ENCODE results near the gene PIPOX. TPM values are rescaled to one million over a fixed set of nuclear protein-coding genes. Genes with fewer than 3 reads are reported as not detected.

Gene PIPOX
- total and polyA plus RNA-seq, 2 of the 13 experiments (the other 11 are each of a cell fraction or from before 2014, with no cell fraction given): 87.3 to 154 TPM

- TF ChIP-seq CBX2 (IDR thresholded peaks at IDR 0.05; ENCODE audit: low read depth, low read length) (no peak), CBX2 (CRISPR knock-in tag; IDR thresholded peaks at IDR 0.05; ENCODE audit: low read depth) (no peak), ZNF570 (CRISPR knock-in tag; IDR thresholded peaks at IDR 0.05; ENCODE audit: borderline replicate concordance) (no peak), NFKB2 (CRISPR knock-in tag; IDR thresholded peaks at IDR 0.05; ENCODE audit: borderline replicate concordance) (peak; percentile 61; the same call in 1 of the 2 replicates), SNRNP70 (IDR thresholded peaks at IDR 0.05; ENCODE audit: low read depth, low read length) (no peak), KAT2B (IDR thresholded peaks at IDR 0.05; ENCODE audit: borderline replicate concordance, low read depth, low read length) (no peak), ZNF143 (CRISPR knock-in tag; IDR thresholded peaks at IDR 0.05) (peak; percentile 88), NFAT5 (CRISPR knock-in tag; IDR thresholded peaks at IDR 0.05) (no peak), ZNF710 (CRISPR knock-in tag; IDR thresholded peaks at IDR 0.05; ENCODE audit: borderline replicate concordance) (peak; percentile 65), ZNF746 (CRISPR knock-in tag; IDR thresholded peaks at IDR 0.05) (no peak), FOXJ3 (CRISPR knock-in tag; IDR thresholded peaks at IDR 0.05; ENCODE audit: borderline replicate concordance) (no peak), ZFP90 (CRISPR knock-in tag; IDR thresholded peaks at IDR 0.05; ENCODE audit: borderline replicate concordance) (peak; percentile 38), RFXANK (CRISPR knock-in tag; IDR thresholded peaks at IDR 0.05) (no peak), ZNF629 (CRISPR knock-in tag; conservative IDR thresholded peaks at IDR 0.05) (no peak), ZNF543 (CRISPR knock-in tag; IDR thresholded peaks at IDR 0.05) (no peak), RCOR2 (CRISPR knock-in tag; IDR thresholded peaks at IDR 0.05) (no peak), ZNF24 (IDR thresholded peaks at IDR 0.05) (no peak), ZNF879 (CRISPR knock-in tag; IDR thresholded peaks at IDR 0.05) (no peak), RAD51 (IDR thresholded peaks at IDR 0.05; ENCODE audit: borderline replicate concordance) (no peak), NFRKB (IDR thresholded peaks at IDR 0.05) (peak; percentile 59)
- TF ChIP-seq, protein P1, sequence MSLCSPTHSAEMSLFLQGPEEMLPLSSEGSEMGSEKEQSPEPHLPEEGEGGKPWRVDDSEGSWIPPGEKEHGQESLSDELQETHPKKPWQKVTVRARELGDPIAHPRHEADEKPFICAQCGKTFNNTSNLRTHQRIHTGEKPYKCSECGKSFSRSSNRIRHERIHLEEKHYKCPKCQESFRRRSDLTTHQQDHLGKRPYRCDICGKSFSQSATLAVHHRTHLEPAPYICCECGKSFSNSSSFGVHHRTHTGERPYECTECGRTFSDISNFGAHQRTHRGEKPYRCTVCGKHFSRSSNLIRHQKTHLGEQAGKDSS (CRISPR knock-in tag; IDR thresholded peaks at IDR 0.05; ENCODE audit: borderline replicate concordance, low read depth): peak; percentile 69; the same call in 1 of the 2 replicates
- TF ChIP-seq, protein P2, sequence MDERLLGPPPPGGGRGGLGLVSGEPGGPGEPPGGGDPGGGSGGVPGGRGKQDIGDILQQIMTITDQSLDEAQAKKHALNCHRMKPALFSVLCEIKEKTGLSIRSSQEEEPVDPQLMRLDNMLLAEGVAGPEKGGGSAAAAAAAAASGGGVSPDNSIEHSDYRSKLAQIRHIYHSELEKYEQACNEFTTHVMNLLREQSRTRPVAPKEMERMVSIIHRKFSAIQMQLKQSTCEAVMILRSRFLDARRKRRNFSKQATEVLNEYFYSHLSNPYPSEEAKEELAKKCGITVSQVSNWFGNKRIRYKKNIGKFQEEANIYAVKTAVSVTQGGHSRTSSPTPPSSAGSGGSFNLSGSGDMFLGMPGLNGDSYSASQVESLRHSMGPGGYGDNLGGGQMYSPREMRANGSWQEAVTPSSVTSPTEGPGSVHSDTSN (CRISPR knock-in tag; IDR thresholded peaks at IDR 0.05): no peak
These were observed at the start of gene PIPOX (continued) for GRCh38 chr17:29042679-29043538.
